ENCODE results near the gene RAPGEF6. TPM values are rescaled to one million over a fixed set of nuclear protein-coding genes. Genes with fewer than 3 reads are reported as not detected.

The RAPGEF6 gene
- total RNA-seq, 6 experiments from 2014 or later = 3.7 to 9.1 (median 7.6) TPM

DNA sequence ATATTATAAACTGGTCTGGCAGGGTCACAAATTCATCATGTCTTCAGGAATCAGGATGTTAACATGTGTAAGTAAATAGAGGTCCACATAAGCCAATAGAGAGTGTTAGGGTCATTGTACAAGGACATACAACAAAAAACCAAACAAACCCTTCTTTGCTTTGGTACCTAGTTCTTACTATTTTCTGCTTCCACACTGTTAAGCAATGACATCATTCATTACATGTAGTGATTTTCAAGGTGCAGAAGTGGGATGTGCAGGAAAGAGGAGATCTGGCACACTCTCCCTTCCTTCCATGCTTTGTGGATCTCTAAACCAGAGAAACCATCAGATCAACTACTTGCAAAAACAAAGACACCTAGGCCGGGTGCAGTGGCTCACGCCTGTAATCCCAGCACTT lies 184.1 kb downstream of the RAPGEF6 start:
- H3K9me3 ChIP-seq = no peaks in the 10 kb centered on the region
- no peaks in the 10 kb centered on the region for H3K27me3 ChIP-seq
- H3K4me1 ChIP-seq = no peaks in the 10 kb centered on the region
- TF ChIP-seq, protein P1, sequence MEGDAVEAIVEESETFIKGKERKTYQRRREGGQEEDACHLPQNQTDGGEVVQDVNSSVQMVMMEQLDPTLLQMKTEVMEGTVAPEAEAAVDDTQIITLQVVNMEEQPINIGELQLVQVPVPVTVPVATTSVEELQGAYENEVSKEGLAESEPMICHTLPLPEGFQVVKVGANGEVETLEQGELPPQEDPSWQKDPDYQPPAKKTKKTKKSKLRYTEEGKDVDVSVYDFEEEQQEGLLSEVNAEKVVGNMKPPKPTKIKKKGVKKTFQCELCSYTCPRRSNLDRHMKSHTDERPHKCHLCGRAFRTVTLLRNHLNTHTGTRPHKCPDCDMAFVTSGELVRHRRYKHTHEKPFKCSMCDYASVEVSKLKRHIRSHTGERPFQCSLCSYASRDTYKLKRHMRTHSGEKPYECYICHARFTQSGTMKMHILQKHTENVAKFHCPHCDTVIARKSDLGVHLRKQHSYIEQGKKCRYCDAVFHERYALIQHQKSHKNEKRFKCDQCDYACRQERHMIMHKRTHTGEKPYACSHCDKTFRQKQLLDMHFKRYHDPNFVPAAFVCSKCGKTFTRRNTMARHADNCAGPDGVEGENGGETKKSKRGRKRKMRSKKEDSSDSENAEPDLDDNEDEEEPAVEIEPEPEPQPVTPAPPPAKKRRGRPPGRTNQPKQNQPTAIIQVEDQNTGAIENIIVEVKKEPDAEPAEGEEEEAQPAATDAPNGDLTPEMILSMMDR (IDR thresholded peaks at IDR 0.05) = no peak
- no peak for TF ChIP-seq POLR2A (IDR thresholded peaks at IDR 0.05)
- no peak overlapping the region for H3K4me3 ChIP-seq
- WGBS (ENCODE audit: insufficient coverage, low coverage, low lambda C conversion rate, missing lambda C conversion rate) = 93% methylated on average over 2 of the region's 2 CpGs
- H3K36me3 ChIP-seq = peaks cover 0 to 22% (median 4%) of the 10 kb centered on the region in 4 donors
- DNase-seq = no peak
- no peak for ATAC-seq
- intact Hi-C loops (cut with DNase I) = no loop called here
- no peak overlapping the region for H3K27ac ChIP-seq

DNA sequence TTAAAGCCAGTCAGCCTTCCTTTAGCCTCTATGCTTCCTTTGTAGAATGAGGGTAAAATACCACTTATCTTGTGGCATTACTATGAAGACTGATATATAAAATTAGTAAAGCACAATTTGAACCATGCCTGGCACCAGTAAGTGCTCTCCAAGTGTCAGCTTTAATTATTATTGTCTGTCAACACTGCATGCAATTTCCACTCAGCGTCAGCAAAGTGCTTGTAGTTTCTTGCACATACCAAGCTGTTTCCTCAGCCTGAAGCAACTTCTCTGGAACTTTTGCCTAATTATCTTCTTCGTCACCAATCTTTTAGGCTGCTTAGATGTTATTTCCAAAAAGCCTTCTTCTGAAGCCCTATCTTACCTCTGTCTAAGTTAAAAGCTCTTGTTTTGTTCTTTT lies 193.8 kb downstream of the RAPGEF6 start:
- Histone ChIP-seq H3K27ac (no peak overlapping the region), H3K4me1 (no peaks in the 10 kb centered on the region), H3K27me3 (no peaks in the 10 kb centered on the region), H3K36me3 (peaks cover 0 to 36% (median 5%) of the 10 kb centered on the region in 4 donors), H3K4me3 (no peak overlapping the region), H3K9me3 (no peaks in the 10 kb centered on the region)
- ATAC-seq = no peak
- no peak for TF ChIP-seq POLR2A (IDR thresholded peaks at IDR 0.05)
- TF ChIP-seq, protein P1 (IDR thresholded peaks at IDR 0.05) = no peak
- intact Hi-C loops (cut with DNase I) = no loop called here
- 96% methylated on average over 2 of the region's 2 CpGs for WGBS (ENCODE audit: insufficient coverage, low coverage, low lambda C conversion rate, missing lambda C conversion rate)
- no peak for DNase-seq

DNA sequence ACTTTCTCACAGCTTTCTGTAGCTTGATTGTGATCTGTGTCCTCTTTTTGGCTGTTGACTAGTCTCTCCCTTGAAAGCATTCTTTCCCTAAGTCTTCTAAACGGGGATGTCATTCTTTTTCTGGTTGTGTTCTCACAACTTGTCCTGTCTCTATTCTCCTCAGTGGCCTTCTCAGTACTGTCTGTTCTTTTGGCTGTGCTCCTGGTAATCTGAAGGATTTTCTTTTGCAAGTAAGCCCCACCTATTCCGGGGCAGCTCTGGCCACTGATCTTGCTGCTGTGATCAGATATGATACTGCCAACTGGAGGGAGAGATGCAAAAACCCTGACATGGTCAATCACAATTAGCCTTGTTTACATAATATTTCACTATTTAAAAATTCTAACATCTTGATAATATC lies 198.9 kb downstream of the RAPGEF6 start:
- 92% methylated on average over 2 of the region's 2 CpGs for WGBS (ENCODE audit: insufficient coverage, low coverage, low lambda C conversion rate, missing lambda C conversion rate)
- no peaks in the 10 kb centered on the region for H3K4me1 ChIP-seq
- no peaks in the 10 kb centered on the region for H3K27me3 ChIP-seq
- no peak overlapping the region for H3K4me3 ChIP-seq
- DNase-seq (no peak), ATAC-seq (no peak)
- intact Hi-C loops (cut with DNase I) = no loop called here
- TF ChIP-seq, protein P1 (IDR thresholded peaks at IDR 0.05) = no peak
- TF ChIP-seq POLR2A (IDR thresholded peaks at IDR 0.05) = no peak
- H3K36me3 ChIP-seq = peaks cover 0 to 48% (median 4%) of the 10 kb centered on the region in 4 donors
- no peaks in the 10 kb centered on the region for H3K9me3 ChIP-seq
- H3K27ac ChIP-seq = no peak overlapping the region

DNA sequence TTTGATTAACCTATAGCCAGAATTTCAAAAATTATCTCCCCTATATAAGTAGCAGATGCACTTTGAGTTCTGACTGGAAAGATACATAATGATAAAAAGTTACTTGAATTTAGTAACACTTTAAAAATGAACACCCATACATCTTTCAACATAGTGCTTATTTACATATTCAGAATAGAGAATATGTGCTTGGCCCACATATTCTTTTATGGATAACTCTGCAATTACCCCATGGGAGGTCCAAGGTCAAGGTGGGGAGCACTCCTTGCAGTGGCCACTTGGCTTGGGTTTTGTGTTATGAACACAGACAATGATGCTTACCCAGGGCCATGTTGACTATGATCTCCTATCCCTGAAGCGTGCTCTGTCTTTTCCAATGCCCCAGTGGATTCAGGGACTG lies 201.9 kb downstream of the RAPGEF6 start:
- no peak overlapping the region for H3K27ac ChIP-seq
- TF ChIP-seq, protein P1 (IDR thresholded peaks at IDR 0.05) = no peak
- no peak for TF ChIP-seq POLR2A (IDR thresholded peaks at IDR 0.05)
- H3K9me3 ChIP-seq = no peaks in the 10 kb centered on the region
- no peak overlapping the region for H3K4me3 ChIP-seq
- intact Hi-C loops (cut with DNase I) = no loop called here
- WGBS (ENCODE audit: insufficient coverage, low coverage, low lambda C conversion rate, missing lambda C conversion rate) = 100% methylated on average over 1 of the region's 1 CpG
- ATAC-seq (no peak), DNase-seq (no peak)
- H3K36me3 ChIP-seq = peaks cover 0 to 48% (median 10%) of the 10 kb centered on the region in 4 donors
- no peaks in the 10 kb centered on the region for H3K27me3 ChIP-seq
- H3K4me1 ChIP-seq = no peaks in the 10 kb centered on the region

DNA sequence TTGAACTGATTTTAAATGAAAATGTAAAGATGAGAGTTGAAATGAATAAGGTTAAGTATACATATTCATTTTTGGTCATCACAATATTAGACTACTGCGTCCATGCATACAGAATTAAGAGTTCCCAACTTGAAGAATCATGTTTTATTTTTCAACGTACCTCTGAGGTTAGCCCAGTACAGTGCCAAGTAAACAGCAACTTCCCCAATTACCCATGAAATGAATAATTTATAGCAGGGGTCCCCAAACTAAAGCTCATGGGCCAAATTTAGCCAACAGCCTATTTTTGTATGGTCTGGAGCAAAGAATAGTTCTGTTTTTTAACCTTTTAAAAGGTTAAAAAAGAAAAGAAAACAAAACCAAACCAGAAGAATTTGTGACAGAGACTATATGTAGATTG lies 203.2 kb downstream of the RAPGEF6 start:
- H3K36me3 ChIP-seq = peaks cover 0 to 48% (median 10%) of the 10 kb centered on the region in 4 donors
- no peak for ATAC-seq
- no peak overlapping the region for H3K4me3 ChIP-seq
- intact Hi-C loops (cut with DNase I) = no loop called here
- WGBS (ENCODE audit: insufficient coverage, low coverage, low lambda C conversion rate, missing lambda C conversion rate) = 76% methylated on average over 2 of the region's 2 CpGs
- DNase-seq = no peak
- H3K27ac ChIP-seq = no peak overlapping the region
- H3K4me1 ChIP-seq = no peaks in the 10 kb centered on the region
- H3K27me3 ChIP-seq = no peaks in the 10 kb centered on the region
- H3K9me3 ChIP-seq = no peaks in the 10 kb centered on the region
- TF ChIP-seq, protein P1 (IDR thresholded peaks at IDR 0.05) = no peak
- no peak for TF ChIP-seq POLR2A (IDR thresholded peaks at IDR 0.05)

Measured in right lobe of liver (tissue), 6 donors.